SK-N-SH treated with all-trans-retinoic acid at 6 μM for 48 hours (cell line): ENCODE data around the gene DIPK1B.

Experiments used
- ATAC-seq: fragments of 200-7000 bp; cut with Tn5 transposase; 3 replicates; pipeline ENCODE4 v1.9.1; 2020; ENCODE audit warnings: mild to moderate bottlenecking, moderate library complexity
- ARNTL ChIP-seq: fragments of 450-650 bp; formaldehyde crosslinking; IDR thresholded peaks from 2 replicates; pipeline ENCODE4 v1.5.0; 2020; ENCODE audit warnings: low read depth, mild to moderate bottlenecking, moderate library complexity, borderline replicate concordance
- BACH2 ChIP-seq: fragments of 250-450 bp; sonication (Bioruptor Pico); IDR thresholded peaks from 2 replicates; pipeline ENCODE4 v1.9.0; 2021; ENCODE audit warnings: mild to moderate bottlenecking, borderline replicate concordance
- CREB5 ChIP-seq: fragments of 250-450 bp; sonication (Bioruptor Pico); IDR thresholded peaks from 2 replicates; pipeline ENCODE4 v1.5.1; 2020; ENCODE audit warnings: low read depth, mild to moderate bottlenecking, moderate library complexity
- CSDC2 ChIP-seq: fragments of 250-450 bp; sonication (Bioruptor Pico); IDR thresholded peaks from 2 replicates; pipeline ENCODE4 v1.5.0; 2020; ENCODE audit warnings: mild to moderate bottlenecking, moderate library complexity
- CSRNP3 ChIP-seq: fragments of 250-450 bp; sonication (Bioruptor Pico); IDR thresholded peaks from 2 replicates; pipeline ENCODE4 v1.5.1; 2021; ENCODE audit warnings: mild to moderate bottlenecking, moderate library complexity
- GLIS3 ChIP-seq: fragments of 250-450 bp; sonication (Bioruptor Pico); IDR thresholded peaks from 2 replicates; pipeline ENCODE4 v1.5.0; 2020; ENCODE audit warnings: mild to moderate bottlenecking, moderate library complexity
- ISL1 ChIP-seq: fragments of 250-450 bp; sonication (Bioruptor Pico); IDR thresholded peaks from 2 replicates; pipeline ENCODE4 v2.1.2; 2022; ENCODE audit warnings: mild to moderate bottlenecking, moderate library complexity
- OSR1 ChIP-seq: fragments of 250-450 bp; sonication (Bioruptor Pico); IDR thresholded peaks from 2 replicates; pipeline ENCODE4 v1.8.0; 2022; ENCODE audit warnings: moderate library complexity, mild to moderate bottlenecking, inconsistent platforms
- PATZ1 ChIP-seq: fragments of 250-450 bp; sonication (Bioruptor Pico); IDR thresholded peaks from 2 replicates; pipeline ENCODE4 v1.8.0; 2020; ENCODE audit warnings: mild to moderate bottlenecking, moderate library complexity, borderline replicate concordance
- PPARA ChIP-seq: fragments of 250-450 bp; sonication (Bioruptor Pico); IDR thresholded peaks from 2 replicates; pipeline ENCODE4 v1.5.0; 2020; ENCODE audit warnings: mild to moderate bottlenecking, borderline replicate concordance
- SNAI2 ChIP-seq: fragments of 250-450 bp; sonication (Bioruptor Pico); IDR thresholded peaks from 2 replicates; pipeline ENCODE4 v1.5.0; 2020; ENCODE audit warnings: mild to moderate bottlenecking, moderate library complexity
- TCF4 ChIP-seq: fragments of 250-450 bp; sonication (Bioruptor Pico); IDR thresholded peaks from 2 replicates; pipeline ENCODE4 v1.8.0; 2021; ENCODE audit warnings: mild to moderate bottlenecking, moderate library complexity, borderline replicate concordance
- TOX ChIP-seq: fragments of 250-450 bp; sonication (Bioruptor Pico); IDR thresholded peaks from 2 replicates; pipeline ENCODE4 v1.8.0; 2021; ENCODE audit warnings: mild to moderate bottlenecking, moderate library complexity, borderline replicate concordance
- TSHZ2 ChIP-seq: fragments of 250-450 bp; sonication (Bioruptor Pico); IDR thresholded peaks from 2 replicates; pipeline ENCODE4 v1.5.0; 2020; ENCODE audit warnings: mild to moderate bottlenecking, moderate library complexity
- ZC3H10 ChIP-seq: fragments of 250-450 bp; sonication (Bioruptor Pico); IDR thresholded peaks from 2 replicates; pipeline ENCODE4 v1.5.1; 2021; ENCODE audit warnings: mild to moderate bottlenecking, moderate library complexity
- ZFP3 ChIP-seq: fragments of 250-450 bp; sonication (Bioruptor Pico); IDR thresholded peaks from 2 replicates; pipeline ENCODE4 v1.5.0; 2020; ENCODE audit warnings: mild to moderate bottlenecking, moderate library complexity
- ZFP30 ChIP-seq: fragments of 450-650 bp; formaldehyde crosslinking; IDR thresholded peaks from 2 replicates; pipeline ENCODE4 v1.5.0; 2022; ENCODE audit warnings: mild to moderate bottlenecking, moderate library complexity

The DIPK1B gene

GRCh38 chr9:136757751-136758140, 45.4 kb downstream of the DIPK1B start:
- TF ChIP-seq ISL1 = no peak
- TF ChIP-seq BACH2 (CRISPR knock-in tag) = no peak
- no peak for TF ChIP-seq ARNTL (CRISPR knock-in tag)
- TF ChIP-seq OSR1 (CRISPR knock-in tag) = no peak
- no peak for TF ChIP-seq ZC3H10
- no peak for TF ChIP-seq TOX (CRISPR knock-in tag)
- no peak for TF ChIP-seq SNAI2 (CRISPR knock-in tag)
- TF ChIP-seq ZFP30 = no peak
- TF ChIP-seq PPARA (CRISPR knock-in tag) = no peak
- no peak for TF ChIP-seq CSRNP3 (CRISPR knock-in tag)
- TF ChIP-seq TSHZ2 = no peak
- no peak for TF ChIP-seq TCF4 (CRISPR knock-in tag)
- no peak for TF ChIP-seq PATZ1 (CRISPR knock-in tag)
- TF ChIP-seq ZFP3 (CRISPR knock-in tag) = no peak
- no peak for TF ChIP-seq CREB5
- ATAC-seq = no peak

- ATAC-seq = no peak
- TF ChIP-seq PPARA (CRISPR knock-in tag) (no peak), ARNTL (CRISPR knock-in tag) (no peak), CSRNP3 (CRISPR knock-in tag) (no peak), ZFP30 (no peak), TCF4 (CRISPR knock-in tag) (no peak), OSR1 (CRISPR knock-in tag) (no peak), ZC3H10 (no peak), PATZ1 (CRISPR knock-in tag) (no peak), GLIS3 (CRISPR knock-in tag) (no peak), CREB5 (no peak), BACH2 (CRISPR knock-in tag) (no peak), SNAI2 (CRISPR knock-in tag) (no peak), ISL1 (no peak), CSDC2 (CRISPR knock-in tag) (no peak)
- TF ChIP-seq, all 23 proteins: peak for 0
Measured at GRCh38 chr9:136759001-136759400, 46.6 kb downstream of the DIPK1B start.
